GM10266 (cell line): ENCODE results near the gene PYGB.
"Not testable (repeated sequence)": the region's sequence is repeated elsewhere in the genome, so short reads cannot be mapped to it uniquely, and the experiment has no call there.

ENCODE experiments used
- DNase-seq: peaks from one replicate; pipeline ENCODE4 v3.0.0; 2012; ENCODE audit errors: extremely low spot score
- TF ChIP-seq, protein P1 (sequence below): IDR thresholded peaks from 2 replicates; pipeline ENCODE4 v1.5.1; 2012; ENCODE audit warnings: mild to moderate bottlenecking, low read depth; ENCODE audit not compliant: control insufficient read depth, insufficient read depth; ENCODE audit errors: missing control alignments

The PYGB gene

DNA sequence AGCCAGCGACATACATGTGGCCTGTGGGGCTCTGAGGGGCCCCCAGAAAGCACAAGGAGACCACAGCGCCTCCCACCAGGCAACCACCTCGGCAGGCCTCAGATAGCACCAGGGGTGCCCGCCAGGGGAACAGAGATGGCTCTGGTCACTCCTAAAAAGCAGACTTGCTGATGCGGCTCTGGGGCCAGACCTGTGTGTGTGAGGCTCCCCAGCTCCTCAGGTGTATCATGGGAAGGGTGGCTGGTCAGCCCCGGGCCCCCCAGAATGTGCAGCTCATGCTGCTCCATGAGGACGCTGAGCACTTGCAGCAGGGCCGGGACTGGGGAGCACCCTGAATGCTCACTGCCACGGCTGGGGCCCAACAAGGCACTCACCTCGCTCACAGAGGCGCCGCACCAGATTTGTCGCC lies 60.2 kb downstream of the PYGB start:
- TF ChIP-seq, protein P1, sequence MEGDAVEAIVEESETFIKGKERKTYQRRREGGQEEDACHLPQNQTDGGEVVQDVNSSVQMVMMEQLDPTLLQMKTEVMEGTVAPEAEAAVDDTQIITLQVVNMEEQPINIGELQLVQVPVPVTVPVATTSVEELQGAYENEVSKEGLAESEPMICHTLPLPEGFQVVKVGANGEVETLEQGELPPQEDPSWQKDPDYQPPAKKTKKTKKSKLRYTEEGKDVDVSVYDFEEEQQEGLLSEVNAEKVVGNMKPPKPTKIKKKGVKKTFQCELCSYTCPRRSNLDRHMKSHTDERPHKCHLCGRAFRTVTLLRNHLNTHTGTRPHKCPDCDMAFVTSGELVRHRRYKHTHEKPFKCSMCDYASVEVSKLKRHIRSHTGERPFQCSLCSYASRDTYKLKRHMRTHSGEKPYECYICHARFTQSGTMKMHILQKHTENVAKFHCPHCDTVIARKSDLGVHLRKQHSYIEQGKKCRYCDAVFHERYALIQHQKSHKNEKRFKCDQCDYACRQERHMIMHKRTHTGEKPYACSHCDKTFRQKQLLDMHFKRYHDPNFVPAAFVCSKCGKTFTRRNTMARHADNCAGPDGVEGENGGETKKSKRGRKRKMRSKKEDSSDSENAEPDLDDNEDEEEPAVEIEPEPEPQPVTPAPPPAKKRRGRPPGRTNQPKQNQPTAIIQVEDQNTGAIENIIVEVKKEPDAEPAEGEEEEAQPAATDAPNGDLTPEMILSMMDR = no peak
- no peak for DNase-seq

DNA sequence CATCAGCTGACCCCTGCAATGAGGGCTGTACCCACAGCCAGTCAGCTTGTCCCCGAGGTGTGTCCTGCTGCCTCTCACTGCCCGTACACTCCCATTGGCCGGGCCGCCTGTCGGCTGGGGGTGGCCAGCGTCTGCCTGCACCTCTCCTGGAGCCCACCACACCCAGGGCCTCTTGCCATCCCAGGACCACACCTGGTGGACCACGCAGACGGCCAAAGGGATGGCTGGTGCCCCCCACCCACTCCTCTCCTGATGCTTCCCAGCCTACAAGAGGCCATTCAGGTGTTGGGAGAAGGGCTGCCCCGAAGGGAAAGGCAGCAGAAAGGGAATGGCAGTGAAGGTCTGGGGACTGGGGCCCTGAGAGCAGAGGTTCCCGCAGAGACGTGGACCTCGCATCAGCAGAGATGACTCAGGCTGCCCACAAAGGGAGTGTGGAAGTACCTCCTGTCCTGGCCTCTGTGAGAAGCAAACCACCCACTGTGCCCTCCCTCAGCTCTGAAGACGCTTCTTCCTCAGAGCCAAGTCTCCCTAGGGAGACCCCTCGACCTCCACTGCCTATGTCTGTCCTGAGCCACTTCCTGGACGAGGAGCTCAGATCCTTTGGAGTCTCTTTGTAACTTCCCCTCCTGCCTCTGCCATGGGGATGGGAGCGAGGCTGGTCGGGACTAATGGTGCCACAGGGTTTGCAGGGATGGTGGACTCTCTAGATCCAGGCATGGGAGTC lies 60.9 kb downstream of the PYGB start:
- TF ChIP-seq, protein P1 = no peak
- no peak for DNase-seq

DNA sequence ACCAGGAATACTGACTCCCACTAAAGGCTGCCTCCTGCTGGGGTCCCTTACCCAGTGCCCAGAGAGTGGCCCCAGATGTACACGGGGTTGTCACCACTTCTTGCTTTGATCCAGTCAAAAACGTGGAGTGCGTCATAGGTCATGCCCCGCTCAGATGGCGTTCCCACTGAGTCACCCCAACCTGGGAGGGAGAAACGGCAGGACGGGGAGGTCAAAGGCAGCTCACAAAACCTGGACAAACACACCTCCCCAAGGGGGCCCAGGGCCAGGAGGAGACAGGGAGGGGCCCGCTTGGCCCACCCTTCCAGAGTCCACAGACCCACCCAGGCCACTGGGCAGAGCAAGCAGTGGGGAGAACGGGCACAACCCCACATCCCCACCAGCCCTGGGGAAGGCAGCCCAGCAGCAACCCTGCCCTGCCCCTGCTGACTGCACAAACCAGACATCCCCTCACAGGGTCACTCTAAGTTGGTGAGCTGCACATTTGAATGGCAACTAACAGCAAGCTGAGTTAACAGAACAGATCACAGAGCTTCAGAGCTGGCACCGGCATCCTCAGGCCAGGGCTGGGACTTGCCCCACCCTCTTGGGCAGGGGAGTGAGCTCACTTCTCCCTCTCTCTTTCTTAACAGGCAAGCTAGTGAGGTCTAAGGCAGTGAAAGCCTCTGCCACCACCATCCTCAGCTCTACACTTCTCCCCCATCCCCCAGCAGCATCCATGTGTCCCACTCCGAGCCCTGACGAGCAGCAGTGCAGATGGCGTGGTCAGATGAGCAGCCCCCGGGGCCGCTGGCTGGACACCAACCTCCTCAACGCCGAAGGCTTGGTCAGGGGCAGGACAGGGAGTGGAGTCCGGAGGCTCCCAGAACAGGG lies 61.7 kb downstream of the PYGB start:
- TF ChIP-seq, protein P1 = no peak
- DNase-seq = no peak

DNA sequence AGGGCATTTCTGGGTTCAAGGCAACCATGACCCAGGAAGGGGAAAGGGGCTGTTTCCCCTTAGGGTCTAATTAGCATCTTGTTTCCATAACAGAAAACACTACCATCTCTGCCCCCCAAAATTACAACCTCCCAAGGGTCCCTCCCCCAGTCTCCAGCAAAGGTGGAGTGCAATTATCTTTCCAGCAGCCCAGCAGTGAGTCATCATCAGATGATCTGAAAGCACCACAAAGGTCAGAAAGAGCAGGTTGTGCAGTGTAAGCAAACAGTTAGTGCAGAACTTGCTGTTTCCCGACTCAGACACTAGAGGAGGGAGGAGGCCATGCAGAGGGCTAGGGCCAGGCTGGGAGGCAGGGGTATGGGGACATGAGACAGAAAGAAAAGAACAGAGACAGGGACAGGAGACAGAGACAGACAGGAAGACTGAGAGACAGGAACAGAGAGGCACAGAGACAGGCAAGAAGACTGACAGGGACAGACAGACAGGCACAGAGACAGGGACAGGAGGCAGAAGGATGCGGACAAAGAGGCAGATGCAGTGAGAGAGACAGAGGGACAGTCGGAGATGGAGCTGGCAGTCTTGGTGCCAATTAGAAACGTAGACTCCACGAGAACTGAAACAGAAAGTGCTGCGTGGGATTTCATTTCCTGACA lies 62.5 kb downstream of the PYGB start:
- TF ChIP-seq, protein P1 = peak; percentile 76
- peak; percentile 86 for DNase-seq

DNA sequence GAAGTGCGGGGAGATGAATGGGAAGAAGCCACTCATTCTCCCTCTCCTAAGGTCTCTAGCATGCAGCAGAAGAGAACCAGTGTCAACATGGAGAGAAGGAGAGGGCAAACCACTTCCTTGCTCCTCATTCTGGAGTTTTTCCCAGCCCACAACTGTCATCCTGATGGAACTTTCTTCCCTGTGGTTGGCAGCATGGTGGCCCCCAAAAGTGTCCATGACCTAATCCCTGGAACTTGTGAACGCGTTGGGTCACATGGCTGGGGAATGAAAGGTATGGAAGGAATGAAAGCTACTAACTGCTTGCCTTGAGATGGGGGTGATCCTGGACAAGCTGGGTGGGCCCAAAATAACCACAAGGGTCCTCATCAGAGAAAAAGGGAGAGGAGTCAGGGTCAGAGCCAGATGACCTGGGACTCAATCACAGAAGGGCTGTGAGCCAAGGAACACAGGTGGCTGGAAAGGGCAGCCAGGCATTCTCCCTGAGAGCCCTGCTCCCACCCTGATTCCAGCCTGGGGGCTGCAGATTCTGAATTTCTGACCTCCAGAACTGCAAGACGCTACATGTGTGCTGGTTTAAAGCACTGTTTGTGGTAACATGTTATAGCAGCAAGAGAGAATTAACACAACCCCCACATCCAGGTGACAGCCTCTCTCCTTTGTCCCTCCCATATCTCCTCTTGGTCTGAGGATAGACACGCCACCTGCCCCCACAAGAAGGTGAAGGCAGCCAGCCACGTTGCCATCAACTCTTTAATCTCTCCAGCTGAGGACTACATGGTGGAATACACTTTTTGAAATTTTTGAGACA lies 63.2 kb downstream of the PYGB start:
- TF ChIP-seq, protein P1 = no peak
- no peak for DNase-seq

DNA sequence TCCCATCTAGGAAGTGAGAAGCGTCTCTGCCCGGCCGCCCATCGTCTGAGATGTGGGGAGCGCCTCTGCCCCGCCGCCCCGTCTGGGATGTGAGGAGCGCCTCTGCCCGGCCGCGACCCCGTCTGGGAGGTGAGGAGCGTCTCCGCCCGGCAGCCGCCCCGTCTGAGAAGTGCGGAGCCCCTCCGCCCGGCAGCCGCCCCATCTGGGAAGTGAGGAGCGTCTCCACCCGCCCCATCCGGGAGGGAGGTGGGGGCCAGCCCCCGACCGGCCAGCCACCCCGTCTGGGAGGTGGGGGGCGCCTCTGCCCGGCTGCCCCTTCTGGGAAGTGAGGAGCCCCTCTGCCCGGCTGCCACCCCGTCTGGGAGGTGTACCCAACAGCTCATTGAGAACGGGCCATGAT lies 64.8 kb downstream of the PYGB start:
- not testable (repeated sequence) for DNase-seq

DNA sequence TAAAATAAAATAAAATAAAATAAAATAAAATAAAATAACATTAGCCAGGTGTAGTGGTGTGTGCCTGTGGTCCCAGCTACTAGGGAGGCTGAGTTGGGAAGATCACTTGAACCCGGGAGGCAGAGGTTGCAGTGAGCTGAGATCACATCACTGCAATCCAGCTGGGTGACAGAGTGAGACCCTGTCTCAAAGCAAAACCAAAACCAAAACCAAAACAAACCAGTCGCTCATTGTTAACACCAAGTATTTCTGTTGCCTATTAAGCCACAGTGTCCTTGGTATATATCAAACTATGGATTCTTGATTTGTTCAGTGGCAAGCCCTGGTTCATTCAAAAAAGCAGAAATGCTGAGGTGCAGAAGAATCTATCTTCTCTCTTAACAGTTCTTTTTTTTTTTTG lies 65.7 kb downstream of the PYGB start:
- TF ChIP-seq, protein P1 = no peak
- DNase-seq = no peak
